B cell (primary cell): ENCODE results near the gene COPZ1. TPM values are rescaled to one million over a fixed set of nuclear protein-coding genes. Genes with fewer than 3 reads are reported as not detected.

Experiments
- ATAC-seq: fragments of 200-7000 bp; cut with Tn5 transposase; one replicate; pipeline ENCODE4 v1.10.0; 2021; ENCODE audit warnings: low read depth, mild to moderate bottlenecking, moderate number of reproducible peaks, moderate library complexity
- CTCF ChIA-PET: fragments of 350-600 bp; sonication (Branson Sonifier 250); formaldehyde crosslinking; loops from one replicate; lab custom pipeline; 2021; ENCODE audit warnings: antibody characterized with exemption, inconsistent platforms; lab: Charles Lee
- POLR2A ChIA-PET: fragments of 350-600 bp; sonication (Branson Sonifier 250); formaldehyde crosslinking; loops from one replicate; lab custom pipeline; 2021; ENCODE audit warnings: antibody characterized with exemption; lab: Charles Lee
- DNase-seq: peaks from one replicate; pipeline ENCODE4 v3.0.0; 2013
- H2AFZ ChIP-seq: 2 replicates; pipeline ENCODE4 v1.6.1; 2012; ENCODE audit warnings: mild to moderate bottlenecking, low read depth, low read length; ENCODE audit not compliant: insufficient read depth, poor library complexity, severe bottlenecking
- H3K27ac ChIP-seq, 2 donors: 1 replicate in 1 of 2; 2 replicates in 1 of 2; pipeline ENCODE4 v1.5.1; 2012 to 2013; ENCODE audit warnings: low read length in 2 of 2, mild to moderate bottlenecking in 2 of 2, moderate library complexity in 1 of 2
- H3K27me3 ChIP-seq, 4 experiments: fragments of 200-600 bp in 1 of 4; sonication (generic) in 1 of 4; replicated peaks in 1 of 4; 1 replicate in 2 of 4; 2 replicates in 2 of 4; pipeline versions ENCODE4 v1.6.1 to v1.7.0; 2013 to 2016; ENCODE audit warnings: low read length in 3 of 4, mild to moderate bottlenecking in 2 of 4, mixed read lengths in 1 of 4, moderate library complexity in 1 of 4; ENCODE audit not compliant: insufficient read depth in 4 of 4, control insufficient read depth in 3 of 4; ENCODE audit errors: control extremely low read depth in 1 of 4
- H3K36me3 ChIP-seq, 2 experiments: replicated peaks in 1 of 2; 1 replicate in 1 of 2; 2 replicates in 1 of 2; pipeline versions ENCODE4 v1.6.1 to v1.7.1; 2013; ENCODE audit warnings: low read length in 1 of 2; ENCODE audit not compliant: insufficient read depth in 2 of 2, control insufficient read depth in 1 of 2; ENCODE audit errors: control extremely low read depth in 1 of 2, extremely low read depth in 1 of 2
- H3K4me1 ChIP-seq, 2 donors: fragments of 200-600 bp in 1 of 2; sonication (generic) in 1 of 2; 1 replicate in 1 of 2; 2 replicates in 1 of 2; pipeline versions ENCODE4 v1.5.1 to v1.6.1; 2013 to 2017; ENCODE audit warnings: low read length in 2 of 2; ENCODE audit not compliant: control insufficient read depth in 2 of 2, insufficient read depth in 2 of 2
- H3K4me2 ChIP-seq: replicated peaks from 2 replicates; pipeline ENCODE3; 2012; ENCODE audit warnings: mild to moderate bottlenecking, low read depth, low read length; ENCODE audit not compliant: poor library complexity, severe bottlenecking
- H3K4me3 ChIP-seq, 5 experiments: fragments of 200-600 bp in 1 of 5; sonication (generic) in 1 of 5; 1 replicate in 3 of 5; 2 replicates in 2 of 5; pipeline versions ENCODE4 v1.5.1 to v1.7.0; 2011 to 2016; ENCODE audit warnings: low read length in 4 of 5, mild to moderate bottlenecking in 4 of 5, low read depth in 2 of 5, control low read depth in 1 of 5, moderate library complexity in 1 of 5; ENCODE audit not compliant: insufficient read depth in 1 of 5; ENCODE audit errors: control extremely low read depth in 1 of 5, extremely low read depth in 1 of 5
- H3K79me2 ChIP-seq: fragments of 200-600 bp; sonication (generic); one replicate; pipeline ENCODE4 v1.6.0; 2016; ENCODE audit warnings: low read length; ENCODE audit not compliant: control insufficient read depth, insufficient read depth
- H3K9ac ChIP-seq: fragments of 200-600 bp; sonication (generic); 2 replicates; pipeline ENCODE4 v1.6.1; 2017; ENCODE audit warnings: mild to moderate bottlenecking, low read length, moderate library complexity
- H3K9me3 ChIP-seq, 3 donors: one replicate each; pipeline versions ENCODE4 v1.6.1 to v1.7.1; 2013; ENCODE audit warnings: low read length in 2 of 3; ENCODE audit not compliant: control insufficient read depth in 2 of 3, insufficient read depth in 1 of 3; ENCODE audit errors: control extremely low read depth in 1 of 3
- H4K20me1 ChIP-seq: 2 replicates; pipeline ENCODE4 v1.6.0; 2012; ENCODE audit warnings: mild to moderate bottlenecking, low read length; ENCODE audit not compliant: insufficient read depth, control insufficient read depth, poor library complexity, severe bottlenecking
- H3K27ac Mint-ChIP-seq: one replicate; pipeline ENCODE4 v1.8.0; 2021; ENCODE audit warnings: mixed read lengths
- H3K27me3 Mint-ChIP-seq: one replicate; pipeline ENCODE4 v1.8.0; 2021; ENCODE audit warnings: mixed read lengths
- H3K4me1 Mint-ChIP-seq: one replicate; pipeline ENCODE4 v1.8.0; 2021; ENCODE audit warnings: mixed read lengths
- H3K4me3 Mint-ChIP-seq: one replicate; pipeline ENCODE4 v1.8.0; 2021; ENCODE audit warnings: mixed read lengths
- H3K9me3 Mint-ChIP-seq: one replicate; pipeline ENCODE4 v1.8.0; 2022; ENCODE audit warnings: mixed read lengths; ENCODE audit not compliant: insufficient read depth
- CTCF ChIP-seq: fragments of 200-600 bp; IDR thresholded peaks from one replicate; pipeline ENCODE4 v1.8.0; 2022; ENCODE audit warnings: antibody characterized with exemption, mild to moderate bottlenecking
- EZH2 ChIP-seq: IDR thresholded peaks from 2 replicates; pipeline ENCODE4 v1.6.1; 2012; ENCODE audit warnings: borderline replicate concordance, low read depth, mild to moderate bottlenecking, moderate library complexity, low read length; ENCODE audit not compliant: insufficient read depth, poor library complexity, severe bottlenecking
- WGBS: methylation state at CpG from one replicate; pipeline ENCODE4 v1.1.5; 2013; ENCODE audit warnings: missing lambda C conversion rate; ENCODE audit not compliant: insufficient coverage; 5-methylcytosine and 5-hydroxymethylcytosine counted together
- intact Hi-C: fragments of 100-400 bp; cut with micrococcal nuclease; formaldehyde crosslinking; loops from one replicate; pipeline ENCODE4 v1.10.0; 2022
- polyA plus RNA-seq: library from polyadenylated mRNA; depleted of rRNA; stranded (reverse); fragments of >200 nt; gene quantifications from 2 replicates; pipeline ENCODE4 v1.2.3, GENCODE V29; 2012
- total RNA-seq, 2 donors: library from RNA; stranded (reverse); fragments of 120-200 nt in 1 of 2; gene quantifications; 1 replicate in 1 of 2; 2 replicates in 1 of 2; pipeline versions ENCODE4 v1.2.3 to v1.2.4, GENCODE V29; 2013 to 2022

The COPZ1 gene
- total and polyA plus RNA-seq, 2 donors (not counting 1 experiment from before 2014, with no cell fraction given), result 54.9 to 72.1 TPM

DNA sequence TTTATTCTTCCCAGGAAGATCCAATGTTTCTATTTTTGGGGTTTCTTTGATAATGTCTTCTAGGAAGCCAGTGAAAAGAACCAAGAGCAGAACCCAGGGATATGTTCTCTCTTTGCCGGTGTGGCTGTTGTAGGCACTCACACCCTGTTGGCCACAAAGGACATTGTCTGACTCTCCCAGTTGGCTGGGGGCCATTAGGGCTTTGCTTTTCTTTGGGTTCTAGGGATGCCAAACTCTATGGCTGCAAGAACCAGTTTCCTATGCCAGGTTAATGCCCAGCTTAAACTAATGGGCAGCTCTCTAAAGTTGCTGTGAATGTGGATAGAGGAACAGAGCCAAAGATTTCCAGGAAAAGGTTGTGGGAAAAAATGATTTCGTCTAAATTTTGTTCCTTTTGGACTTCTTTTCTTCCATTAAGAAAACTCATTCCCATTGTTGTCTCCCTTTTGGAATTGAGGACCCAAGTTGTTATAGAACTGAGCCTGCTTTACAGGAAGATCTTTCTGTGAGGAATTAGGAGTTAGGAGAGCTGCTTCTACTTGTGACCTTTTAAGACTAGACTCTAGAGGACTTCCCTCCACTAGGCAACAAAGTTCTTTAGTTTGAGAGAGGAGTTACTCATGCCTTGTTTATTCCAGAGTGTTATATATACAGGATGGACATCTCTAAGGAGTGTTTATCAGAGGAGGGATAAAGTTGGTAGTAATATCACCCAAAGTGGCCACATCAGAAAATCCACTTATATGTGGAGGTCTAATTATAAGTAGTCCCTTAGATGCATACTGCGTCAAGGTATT is 13.1 kb downstream of the COPZ1 start:
- H3K36me3 ChIP-seq, result peaks cover 4 to 33% of the 10 kb centered on the region in 2 experiments
- H2AFZ ChIP-seq, result no peak overlapping the region
- H3K27ac ChIP-seq, result no peak overlapping the region
- H3K79me2 ChIP-seq, result peaks cover 51% of the 10 kb centered on the region
- H4K20me1 ChIP-seq, result peaks cover 14% of the 10 kb centered on the region
- no peak overlapping the region for H3K4me2 ChIP-seq
- H3K9me3 Mint-ChIP-seq, result no peaks in the 10 kb centered on the region
- DNase-seq (no peak), ATAC-seq (no peak)
- H3K9me3 ChIP-seq, result no peaks in the 10 kb centered on the region
- H3K4me3 Mint-ChIP-seq, result no peak overlapping the region
- POLR2A ChIA-PET, result interaction anchor here (0.6 kb wide), 1 partner anchor 136 kb away, joined by 4 read pairs; no protein-coding TSS in a partner anchor
- no peak overlapping the region for H3K27ac Mint-ChIP-seq
- intact Hi-C loops, result no loop called here
- TF ChIP-seq EZH2, result no peak
- TF ChIP-seq CTCF, result no peak
- CTCF ChIA-PET, result interaction anchor here (0.6 to 5.4 kb wide), 19 partner anchors 10 to 86 kb away, joined by 3 to 44 read pairs (median 6); partner anchors contain the start of gene COPZ1
- H3K27me3 Mint-ChIP-seq, result no peaks in the 10 kb centered on the region
- no peaks in the 10 kb centered on the region for H3K4me1 ChIP-seq
- peaks cover 11% of the 10 kb centered on the region for H3K4me1 Mint-ChIP-seq
- no peak overlapping the region for H3K9ac ChIP-seq
- no peaks in the 10 kb centered on the region for H3K27me3 ChIP-seq
- H3K4me3 ChIP-seq, result no peak overlapping the region
- 100% methylated on average over 1 of the region's 3 CpGs for WGBS

- H3K9me3 Mint-ChIP-seq, result no peaks in the 10 kb centered on the region
- H3K27me3 Mint-ChIP-seq, result no peaks in the 10 kb centered on the region
- no peak overlapping the region for H3K27ac Mint-ChIP-seq
- DNase-seq (no peak), ATAC-seq (no peak)
- no CpG with 5 or more reads among the region's 4 CpGs for WGBS
- no peak overlapping the region for H3K4me3 Mint-ChIP-seq
- no peak overlapping the region for H2AFZ ChIP-seq
- H3K27me3 ChIP-seq, result no peaks in the 10 kb centered on the region
- no peaks in the 10 kb centered on the region for H3K9me3 ChIP-seq
- TF ChIP-seq CTCF, result no peak
- TF ChIP-seq EZH2, result no peak
- H4K20me1 ChIP-seq, result peaks cover 14% of the 10 kb centered on the region
- no peak overlapping the region for H3K27ac ChIP-seq
- POLR2A ChIA-PET, result no interaction called here
- H3K4me1 ChIP-seq, result no peaks in the 10 kb centered on the region
- H3K4me1 Mint-ChIP-seq, result peaks cover 7% of the 10 kb centered on the region
- peaks cover 44% of the 10 kb centered on the region for H3K79me2 ChIP-seq
- H3K4me2 ChIP-seq, result no peak overlapping the region
- no peak overlapping the region for H3K4me3 ChIP-seq
- H3K36me3 ChIP-seq, result peaks cover 4 to 36% of the 10 kb centered on the region in 2 experiments
- intact Hi-C loops, result no loop called here
- H3K9ac ChIP-seq, result no peak overlapping the region
- CTCF ChIA-PET, result interaction anchor here (1.7 to 2.0 kb wide), 2 partner anchors 49 to 61 kb away, joined by 3 to 7 read pairs; no protein-coding TSS in a partner anchor
Observed at GRCh38 chr12:54338698-54339296, 13.9 kb downstream of the COPZ1 start.
